Stimulated activated CD4-positive, alpha-beta T cell treated with anti-CD3 and anti-CD28 coated beads, TNF-alpha, amount 100 ng/mL, for 1 hour (primary cell): Measurements from ENCODE around the gene MINDY1.

ENCODE experiments used
- DNase-seq, 3 donors: peaks; one replicate each; pipeline ENCODE4 v3.0.0-alpha.2; 2020; ENCODE audit warnings: low read depth in 3 of 3, low spot score in 1 of 3

MINDY1 gene

GRCh38 chr1:151011154-151011850, 4.6 kb upstream of the MINDY1 start:
- DNase-seq, result no peak

GRCh38 chr1:151010346-151010726, 3.6 kb upstream of the MINDY1 start:
- no peak for DNase-seq

GRCh38 chr1:151009674-151010345, 3.1 kb upstream of the MINDY1 start:
- no peak for DNase-seq

- DNase-seq, result no peak
These were observed 2.5 kb upstream of the MINDY1 start for GRCh38 chr1:151009206-151009587.

- peak; percentile 87 to 92 (median 92) for DNase-seq
These were observed 1.8 kb upstream of the MINDY1 start, which contains the start of gene PRUNE1 for GRCh38 chr1:151008244-151009205. TSS of gene PRUNE1 (plus strand) at chr1:151008449. CDS start at chr1:151008633, 184 bp downstream.

- DNase-seq, result no peak
These were observed 1.1 kb upstream of the MINDY1 start for GRCh38 chr1:151007853-151008243.

- DNase-seq, result no peak
These were observed 878 bp downstream of the MINDY1 start for GRCh38 chr1:151005729-151006319.

GRCh38 chr1:151003180-151003579, 3.5 kb downstream of the MINDY1 start:
- no peak for DNase-seq

GRCh38 chr1:151002611-151003010, 4.1 kb downstream of the MINDY1 start:
- DNase-seq, result no peak

GRCh38 chr1:151002051-151002450, 4.7 kb downstream of the MINDY1 start:
- DNase-seq, result no peak

GRCh38 chr1:151001602-151002001, 5.1 kb downstream of the MINDY1 start:
- DNase-seq, result no peak

- DNase-seq, result no peak
These were observed 6.3 kb downstream of the MINDY1 start for GRCh38 chr1:151000408-151000807.

- no peak for DNase-seq
These were observed 6.8 kb downstream of the MINDY1 start for GRCh38 chr1:150999926-151000325.

- no peak for DNase-seq
These were observed 7.5 kb downstream of the MINDY1 start for GRCh38 chr1:150999051-150999674.

GRCh38 chr1:150997949-150998348, 8.8 kb downstream of the MINDY1 start:
- DNase-seq, result no peak

- DNase-seq, result no peak
These were observed 9.4 kb downstream of the MINDY1 start for GRCh38 chr1:150997126-150997872.

- DNase-seq, result no peak
These were observed 10.8 kb downstream of the MINDY1 start for GRCh38 chr1:150995896-150996295.

- DNase-seq, result no peak
These were observed 11.2 kb downstream of the MINDY1 start for GRCh38 chr1:150995460-150995859.

GRCh38 chr1:150994248-150994647, 12.5 kb downstream of the MINDY1 start:
- DNase-seq, result no peak

- DNase-seq, result no peak
These were observed 14.1 kb downstream of the MINDY1 start for GRCh38 chr1:150992626-150993025.
